ENCODE data around the gene UTP18. TPM values are rescaled to one million over a fixed set of nuclear protein-coding genes. Genes with fewer than 3 reads are reported as not detected.

Gene UTP18
- total and polyA plus RNA-seq, 4 donors = 33.2 to 39.3 (median 38.1) TPM

GRCh38 chr17:51346218-51346982 is 86.1 kb downstream of the UTP18 start:
- Histone ChIP-seq H3K27me3 (ENCODE audit: control insufficient read depth, insufficient read depth, low read length) (no peaks in the 10 kb centered on the region), H3K27ac (ENCODE audit: low read depth, low read length) (peak overlapping the region; percentile 42), H3K4me1 (ENCODE audit: control insufficient read depth, insufficient read depth, low read length) (peaks cover 30% of the 10 kb centered on the region), H3K9me3 (ENCODE audit: control insufficient read depth, insufficient read depth, low read length) (no peaks in the 10 kb centered on the region), H3K36me3 (ENCODE audit: control insufficient read depth, insufficient read depth, low read length) (no peaks in the 10 kb centered on the region), H3K4me3 (ENCODE audit: low read depth, low read length) (no peak overlapping the region)
- DNase-seq (ENCODE audit: low read depth in 4 of 6, low spot score in 6 of 6) = peak in 4 of 6 donors; percentile 23 to 80 (median 50)
- WGBS (ENCODE audit: insufficient coverage) = 31% methylated on average over 7 of the region's 9 CpGs

Other genes starting within 250 kb of the UTP18 start
- gene SPAG9, start 139.7 kb upstream of the UTP18 start, total RNA-seq = 100 to 1,000 TPM; 212 to 268 TPM
- gene SPAG9, start 139.7 kb upstream of the UTP18 start, polyA plus RNA-seq (ENCODE audit: insufficient read length in 2 of 2) = 100 to 1,000 TPM; 179 to 227 TPM
- 100 to 1,000 TPM in 1 of 2 donors, 10 to 100 TPM in 1; 52.5 to 108 TPM for gene NME1, start 107.0 kb upstream of the UTP18 start, total RNA-seq
- gene NME1, start 107.0 kb upstream of the UTP18 start, polyA plus RNA-seq (ENCODE audit: insufficient read length in 2 of 2) = 100 to 1,000 TPM in 1 of 2 donors, 10 to 100 TPM in 1; 97.5 to 115 TPM
- gene NME2, start 94.1 kb upstream of the UTP18 start, total RNA-seq = 100 to 1,000 TPM; 106 to 432 TPM
- gene NME2, start 94.1 kb upstream of the UTP18 start, polyA plus RNA-seq (ENCODE audit: insufficient read length in 2 of 2) = 100 to 1,000 TPM; 225 to 256 TPM
- gene MBTD1, start 497 bp upstream of the UTP18 start, total RNA-seq = 10 to 100 TPM; 25.0 to 44.2 TPM
- 10 to 100 TPM; 24.7 to 26.0 TPM for gene MBTD1, start 497 bp upstream of the UTP18 start, polyA plus RNA-seq (ENCODE audit: insufficient read length in 2 of 2)

Measured in spinal cord (tissue), 10 donors.